Right forelimb (tissue), 1 donor: ENCODE results near the gene GATAD1.
"Not testable (repeated sequence)": the region's sequence is repeated elsewhere in the genome, so short reads cannot be mapped to it uniquely, and the experiment has no call there.

Source experiments
- DNase-seq: peaks from one replicate; pipeline ENCODE4 v3.0.0-alpha.2; 2018

GATAD1 gene, protein sequence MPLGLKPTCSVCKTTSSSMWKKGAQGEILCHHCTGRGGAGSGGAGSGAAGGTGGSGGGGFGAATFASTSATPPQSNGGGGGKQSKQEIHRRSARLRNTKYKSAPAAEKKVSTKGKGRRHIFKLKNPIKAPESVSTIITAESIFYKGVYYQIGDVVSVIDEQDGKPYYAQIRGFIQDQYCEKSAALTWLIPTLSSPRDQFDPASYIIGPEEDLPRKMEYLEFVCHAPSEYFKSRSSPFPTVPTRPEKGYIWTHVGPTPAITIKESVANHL

DNA sequence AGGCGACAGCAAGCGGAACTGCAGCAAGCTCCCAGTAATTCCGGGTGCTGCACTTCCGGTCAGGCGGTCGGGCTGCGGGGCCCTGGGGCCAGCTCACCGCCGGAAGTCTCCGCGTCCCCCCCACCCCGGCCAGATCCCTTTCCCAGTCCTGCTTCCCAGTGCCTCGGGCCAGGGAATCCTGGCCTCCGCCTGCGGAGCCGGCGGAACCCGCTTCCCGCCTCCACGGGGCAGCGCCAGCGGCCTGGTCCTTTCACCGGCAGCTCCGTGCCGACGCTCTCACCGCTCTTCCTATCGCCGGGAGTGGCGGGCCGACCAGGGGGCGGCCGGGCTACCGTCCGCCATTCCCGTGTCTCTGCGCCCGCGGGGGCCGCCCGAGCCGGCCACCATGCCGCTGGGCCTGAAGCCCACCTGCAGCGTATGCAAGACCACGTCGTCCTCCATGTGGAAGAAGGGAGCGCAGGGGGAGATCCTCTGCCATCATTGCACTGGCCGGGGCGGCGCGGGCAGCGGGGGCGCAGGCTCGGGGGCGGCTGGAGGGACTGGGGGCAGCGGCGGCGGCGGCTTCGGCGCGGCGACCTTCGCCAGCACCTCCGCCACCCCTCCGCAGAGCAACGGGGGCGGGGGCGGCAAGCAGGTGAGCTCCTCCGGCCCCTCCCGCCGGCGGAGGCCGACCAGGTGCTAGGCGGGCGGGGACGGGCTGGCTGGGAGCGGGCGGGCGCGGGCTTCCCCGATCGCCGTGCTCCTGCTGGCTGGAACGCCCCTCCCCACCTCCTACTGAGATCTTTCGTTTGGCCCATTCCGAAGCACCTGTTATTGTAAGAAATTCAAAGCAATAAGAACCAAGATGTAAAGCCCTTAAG lies at the start of gene GATAD1:
Gene GATAD1, plus strand, starts transcription at position 138 of the 860 bp plus-strand sequence. Its CDS starts 248 bp downstream, at position 386.
- DNase-seq: peak; percentile 95

DNA sequence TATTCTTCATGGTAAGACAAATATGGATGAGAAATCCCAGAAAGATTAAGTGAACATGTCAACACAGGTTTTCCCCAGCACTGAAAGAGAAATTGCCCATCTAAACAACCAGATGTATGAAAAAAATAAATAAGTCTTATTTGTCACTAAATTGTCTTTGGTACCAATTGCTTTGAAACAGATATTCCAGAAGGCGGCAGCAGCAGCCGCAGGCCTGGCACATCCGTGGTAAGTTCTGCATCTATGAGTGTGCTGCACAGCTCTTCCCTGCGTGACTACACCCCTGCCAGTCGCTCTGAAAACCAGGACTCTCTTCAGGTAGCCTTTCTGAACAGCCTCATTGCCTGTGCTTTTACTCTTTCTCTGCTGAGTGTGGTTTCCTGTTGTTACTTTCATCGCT lies 49.7 kb upstream of the GATAD1 start:
- no peak for DNase-seq

DNA sequence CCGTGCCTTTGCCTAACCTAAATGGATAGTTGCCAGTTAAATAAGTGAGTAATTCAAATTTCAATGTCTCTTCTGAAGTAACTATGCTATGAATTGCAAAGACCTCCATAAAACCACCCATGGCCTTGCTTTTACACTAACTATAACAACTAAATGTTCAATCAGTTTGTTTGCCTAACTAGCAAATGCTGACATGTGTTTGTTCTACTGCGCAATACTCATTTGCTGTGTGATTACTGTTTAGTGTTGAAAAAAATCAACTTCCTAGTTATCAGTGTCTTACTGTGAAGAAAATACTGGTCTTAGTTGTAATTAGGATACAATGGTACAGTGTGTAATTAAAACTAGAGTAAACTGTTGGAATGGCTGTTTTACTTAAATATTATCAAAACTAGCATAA lies 47.3 kb upstream of the GATAD1 start:
- no peak for DNase-seq

DNA sequence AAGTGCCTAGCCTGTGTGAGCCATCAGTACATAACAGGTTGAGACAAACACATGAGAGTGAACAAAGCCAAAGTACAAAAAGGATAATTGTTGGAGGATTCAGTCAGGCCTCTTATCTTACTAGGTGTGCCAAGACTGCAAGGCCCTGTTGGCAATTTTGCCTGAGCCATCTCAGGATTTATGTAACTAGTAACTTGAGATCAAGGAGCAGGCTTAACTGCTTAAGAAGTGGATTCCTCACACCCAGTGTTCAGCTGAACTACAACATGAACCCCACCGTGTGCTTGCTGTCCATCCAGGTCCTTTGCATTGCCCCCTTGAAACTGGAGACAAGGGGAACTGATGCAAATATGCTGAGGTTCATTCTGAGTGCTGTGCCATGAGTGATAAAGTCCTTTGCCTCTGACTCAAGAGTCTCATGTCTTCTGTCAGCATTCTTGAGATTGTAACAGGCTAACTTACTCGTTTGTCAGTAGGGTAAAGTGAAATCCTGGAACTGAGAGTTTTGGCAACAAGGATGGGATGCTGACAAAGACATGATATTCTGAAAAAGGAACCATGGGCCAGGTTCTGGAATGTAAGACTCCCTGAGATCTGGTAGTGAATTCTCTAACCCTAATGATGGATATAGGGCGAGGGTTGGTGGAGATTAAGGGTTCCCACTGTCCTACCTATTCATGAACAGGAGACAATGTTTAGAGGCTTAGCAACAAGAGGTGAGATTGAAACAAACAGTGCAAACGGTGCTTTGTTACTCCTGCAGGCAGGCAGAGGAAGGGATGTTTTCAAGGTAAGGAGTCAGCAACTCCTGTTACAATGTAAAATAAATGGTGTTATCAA lies 44.1 kb upstream of the GATAD1 start:
- DNase-seq: no peak

DNA sequence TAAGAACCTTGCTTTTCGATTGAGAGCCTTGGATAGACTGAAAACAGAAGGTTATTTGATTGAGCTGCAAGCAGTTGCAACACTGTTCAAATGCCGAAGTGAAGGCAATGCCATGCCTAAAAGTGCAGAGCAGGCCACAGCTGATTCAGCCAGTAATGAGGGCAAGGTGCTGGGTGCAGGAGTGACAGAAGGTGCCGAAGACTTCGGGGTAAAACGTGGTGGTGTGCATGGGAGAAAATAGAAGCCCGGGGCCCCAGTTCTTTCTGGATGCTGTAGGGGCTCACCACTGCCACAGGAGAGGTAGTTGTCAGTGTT lies 43.6 kb upstream of the GATAD1 start:
- no peak for DNase-seq

DNA sequence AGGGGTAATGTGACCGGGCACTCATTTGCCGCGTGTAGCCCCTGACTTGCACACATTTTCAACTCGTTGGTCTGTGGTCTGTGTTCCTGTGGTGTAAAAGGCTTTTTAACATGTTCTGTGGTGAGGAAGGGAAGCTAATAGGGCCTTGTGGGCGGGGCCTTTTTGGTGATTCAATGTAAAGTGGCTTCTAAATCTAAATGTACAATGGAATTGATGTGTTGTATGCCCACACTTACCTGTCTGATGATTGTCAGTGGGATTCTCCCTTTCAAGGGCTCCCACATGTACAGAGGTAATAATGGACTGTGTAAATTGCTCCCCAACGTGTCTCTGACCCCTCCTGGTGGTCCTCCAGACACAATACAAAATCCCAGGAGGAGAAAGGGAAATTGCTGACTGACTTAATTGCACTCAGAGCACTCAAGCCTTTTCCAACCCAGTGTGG lies 43.1 kb upstream of the GATAD1 start:
- no peak for DNase-seq

DNA sequence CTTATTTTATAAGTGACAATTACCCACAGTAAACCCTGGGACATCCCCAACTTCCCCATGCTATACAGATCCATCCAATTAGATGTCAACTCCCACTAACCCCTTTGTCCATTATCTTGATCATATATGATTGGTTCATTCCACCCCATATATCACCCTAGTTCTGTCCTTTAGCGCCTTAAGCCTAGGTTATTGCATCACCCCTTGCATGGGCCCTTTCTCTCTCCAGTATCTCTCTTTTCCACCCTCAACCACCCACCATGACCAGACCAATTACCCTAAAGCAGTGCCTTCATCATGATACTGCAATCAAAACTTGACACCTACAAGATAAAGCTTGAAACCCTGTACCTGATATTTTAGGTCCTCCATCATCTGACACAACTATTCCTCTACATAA lies 37.9 kb upstream of the GATAD1 start:
- DNase-seq: no peak

DNA sequence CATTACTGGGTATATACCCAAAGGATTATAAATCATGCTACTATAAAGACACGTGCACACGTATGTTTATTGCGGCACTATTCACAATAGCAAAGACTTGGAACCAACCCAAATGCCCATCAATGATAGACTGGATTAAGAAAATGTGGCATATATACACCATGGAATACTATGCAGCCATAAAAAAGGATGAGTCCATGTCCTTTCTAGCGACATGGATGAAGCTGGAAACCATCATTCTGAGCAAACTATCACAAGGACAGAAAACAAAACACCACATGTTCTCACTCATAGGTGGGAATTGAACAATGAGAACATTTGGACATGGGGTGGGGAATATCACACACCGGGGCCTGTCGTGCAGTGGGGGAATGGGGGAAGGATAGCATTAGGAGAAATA lies 37.1 kb upstream of the GATAD1 start:
- DNase-seq: not testable (repeated sequence)

DNA sequence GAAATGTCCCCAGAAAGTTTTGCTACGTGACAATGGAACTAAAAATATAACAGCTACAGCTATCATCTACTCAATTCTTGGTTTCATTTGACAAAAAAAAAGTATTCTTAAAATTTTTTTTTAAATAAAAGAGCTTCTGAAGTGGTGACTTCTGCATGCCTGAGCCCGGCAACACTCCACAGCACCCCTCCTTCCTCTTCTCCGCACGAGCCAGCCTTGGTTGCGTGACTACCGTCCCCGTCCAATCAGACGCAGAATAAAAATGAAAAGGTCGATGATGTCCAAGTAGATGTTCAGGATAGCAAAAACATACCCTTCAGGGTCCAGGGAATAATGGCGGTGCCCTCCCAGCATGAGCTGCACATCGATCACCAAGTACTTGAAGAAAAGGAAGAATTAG lies 34.5 kb upstream of the GATAD1 start:
- no peak for DNase-seq

DNA sequence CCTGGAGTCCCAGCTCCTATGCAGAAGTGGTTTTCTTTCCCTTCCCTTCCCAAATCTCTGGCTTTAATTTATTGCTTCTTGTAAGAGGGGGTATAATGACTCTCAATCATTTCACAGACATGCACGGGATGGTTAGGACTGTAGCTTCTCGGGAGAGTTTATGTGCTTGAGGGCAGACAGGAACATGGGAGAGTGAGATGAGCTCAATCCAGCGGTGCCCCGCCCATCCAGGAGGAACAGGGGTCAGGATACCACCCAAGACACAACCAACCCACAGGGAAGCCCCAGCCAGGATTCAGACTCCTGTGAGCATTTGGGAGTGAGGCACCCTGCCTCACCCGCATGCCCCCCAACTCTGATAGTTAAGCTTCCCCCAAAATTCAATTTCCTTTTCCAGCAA lies 33.7 kb upstream of the GATAD1 start:
- DNase-seq: no peak

DNA sequence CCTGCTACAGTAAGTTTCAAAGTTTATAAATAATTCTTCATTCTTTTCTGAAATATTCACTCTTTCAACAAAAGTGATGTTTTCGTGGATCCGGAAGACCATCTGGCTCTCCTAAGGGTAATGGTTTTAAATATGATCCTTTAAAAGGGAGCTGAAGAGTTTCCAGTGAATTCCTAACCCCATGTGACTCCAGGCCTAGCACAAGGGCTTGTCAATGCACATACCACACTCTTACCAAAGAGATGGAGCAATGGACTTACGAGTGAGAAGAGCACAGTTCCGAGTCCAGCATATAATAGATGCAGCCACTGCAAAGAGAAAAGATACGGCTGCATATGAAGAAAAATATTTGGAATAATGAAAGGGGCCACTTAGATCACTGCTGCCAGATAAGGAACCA lies 32.1 kb upstream of the GATAD1 start:
- no peak for DNase-seq

DNA sequence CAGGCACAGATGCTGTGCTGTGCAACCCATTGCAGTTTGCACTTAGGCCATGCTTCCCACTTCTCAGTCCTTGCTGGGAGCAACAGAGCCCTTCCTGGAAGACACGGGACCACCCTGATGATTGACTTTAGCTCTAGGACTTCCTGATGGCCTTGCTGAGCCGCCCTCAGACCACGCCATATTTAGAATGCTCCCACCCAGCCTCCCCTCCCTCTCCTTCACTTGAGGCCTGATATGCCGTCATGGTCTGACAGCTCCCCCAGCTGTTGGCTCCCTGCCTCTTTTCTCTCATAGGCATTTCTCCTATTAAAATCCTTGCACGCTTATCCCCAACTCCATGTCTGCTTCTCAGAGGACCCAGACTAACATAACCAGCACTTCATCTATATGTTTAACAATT lies 29.4 kb upstream of the GATAD1 start:
- no peak for DNase-seq

DNA sequence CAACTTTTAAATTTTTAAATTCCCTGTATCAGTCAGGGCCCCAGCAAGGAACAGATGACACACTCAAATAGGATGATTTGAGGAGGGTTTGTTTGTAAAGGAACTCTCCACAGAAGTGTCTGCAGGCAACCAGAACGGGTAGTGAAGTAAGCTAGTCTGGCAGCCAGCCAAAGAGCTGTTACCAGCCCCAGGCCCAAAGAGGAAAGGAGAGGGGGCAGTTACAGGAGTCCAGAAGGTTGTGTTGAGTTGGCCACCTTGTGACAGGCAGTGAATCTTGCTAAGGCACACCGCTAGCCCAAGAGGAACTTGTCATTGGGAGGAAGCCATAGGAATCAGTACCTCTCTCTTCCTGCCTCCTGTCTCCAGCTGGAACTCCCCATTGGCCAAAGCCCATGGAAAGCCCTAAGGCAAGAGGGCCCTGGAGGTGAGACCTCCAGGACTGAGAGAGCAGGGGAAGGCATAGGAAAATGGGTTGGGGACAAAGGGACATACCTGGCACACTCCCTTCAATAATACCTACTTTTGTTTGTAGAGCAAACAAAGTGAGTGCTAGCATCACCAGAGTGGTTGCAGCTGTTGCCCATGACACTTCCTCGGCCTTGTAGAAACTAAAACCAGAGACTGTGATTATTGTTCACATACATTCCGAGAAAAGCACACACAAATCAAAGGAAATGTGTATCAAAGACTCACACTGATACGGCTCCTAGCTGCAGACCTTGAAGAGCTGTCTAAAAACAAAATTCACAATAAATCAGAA lies 25.4 kb upstream of the GATAD1 start:
- DNase-seq: no peak

DNA sequence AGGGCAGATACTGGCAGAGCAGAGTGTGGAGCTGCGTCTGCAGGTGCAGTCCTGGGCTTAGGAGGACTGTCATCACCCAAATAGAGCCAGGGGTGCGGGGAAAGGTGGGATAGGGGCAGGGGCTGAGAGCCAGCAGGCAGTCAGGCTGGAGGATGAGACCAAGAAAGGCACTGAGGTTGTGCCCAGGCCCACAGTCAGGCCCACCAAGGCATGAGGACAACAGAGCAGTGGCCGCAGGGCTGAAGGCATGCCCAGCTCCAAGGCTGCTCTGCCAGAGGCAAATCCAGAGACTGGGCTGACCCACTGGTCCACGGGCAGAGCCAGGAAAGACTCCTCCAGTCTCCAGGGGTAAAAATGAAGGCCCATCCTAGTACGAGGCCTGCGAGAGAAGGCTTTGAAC lies 24.4 kb upstream of the GATAD1 start:
- no peak for DNase-seq

DNA sequence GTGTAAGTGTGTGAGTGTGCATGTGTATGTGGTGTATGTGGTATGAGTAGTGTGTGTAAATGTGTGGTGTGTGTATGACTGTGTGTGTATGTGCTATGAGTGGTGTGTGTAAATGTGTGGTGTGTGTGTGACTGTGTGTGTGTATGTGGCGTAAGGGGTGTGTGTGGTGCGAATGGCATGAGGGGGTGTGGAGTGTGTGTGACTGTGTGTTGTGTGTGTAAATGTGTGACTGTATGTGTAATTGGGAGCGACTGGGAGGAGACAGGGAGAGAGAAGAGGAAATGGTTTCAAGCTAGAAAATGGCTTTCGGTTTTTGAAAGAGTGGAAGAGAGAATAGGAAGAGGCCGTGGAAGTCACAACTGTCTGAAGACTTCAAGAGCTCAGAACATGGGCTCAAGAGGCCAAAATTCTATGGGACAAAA lies 23.6 kb upstream of the GATAD1 start:
- DNase-seq: no peak

DNA sequence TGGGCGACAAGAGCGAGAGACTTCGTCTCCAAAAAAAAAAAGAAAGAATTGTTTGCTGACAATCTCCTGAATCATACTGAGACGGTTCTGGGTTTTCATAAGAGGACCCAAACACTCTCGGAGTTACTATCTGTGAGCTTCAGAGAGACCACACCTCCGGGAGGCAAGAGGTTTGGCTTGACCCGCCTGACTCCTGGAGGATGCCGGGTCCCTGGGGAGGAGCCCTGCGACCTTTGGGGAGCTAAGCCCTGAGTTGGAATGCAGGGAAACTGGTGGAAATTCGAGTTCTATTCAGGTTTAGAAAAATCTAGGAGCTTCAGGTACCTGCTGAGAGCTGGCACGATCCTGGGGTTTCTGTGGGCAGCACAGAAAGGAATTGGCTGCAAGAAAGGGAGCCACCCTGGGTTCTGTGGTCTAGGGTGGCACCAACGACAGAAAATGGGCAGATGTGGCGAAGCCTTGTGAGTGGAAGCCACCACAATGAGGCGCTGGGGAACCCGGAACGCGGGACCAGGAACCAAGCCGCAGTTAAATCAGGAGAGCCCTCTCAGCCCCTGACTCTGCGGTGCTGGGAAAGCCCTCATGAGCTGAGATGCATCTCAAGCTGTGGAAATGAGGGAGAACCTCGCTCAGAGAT lies 21.9 kb upstream of the GATAD1 start:
- DNase-seq: no peak

DNA sequence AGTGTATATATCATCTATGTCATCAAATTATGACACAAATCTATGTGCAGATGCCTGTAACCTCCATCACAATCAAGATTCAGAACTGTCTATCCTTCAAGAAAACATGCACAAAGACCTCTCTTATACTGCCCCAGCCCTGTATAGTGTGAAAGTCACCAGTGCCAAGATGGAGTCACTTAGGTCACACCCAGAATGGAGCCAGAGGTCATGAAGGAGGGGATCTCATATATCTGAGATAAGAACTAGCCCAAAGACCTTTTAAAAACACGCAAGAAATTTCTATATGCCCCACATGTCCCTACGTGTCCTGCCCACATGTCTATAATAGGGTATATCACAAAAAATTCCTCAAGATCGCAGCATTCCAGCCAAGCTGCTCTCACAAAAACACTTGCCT lies 20.1 kb upstream of the GATAD1 start:
- DNase-seq: no peak

DNA sequence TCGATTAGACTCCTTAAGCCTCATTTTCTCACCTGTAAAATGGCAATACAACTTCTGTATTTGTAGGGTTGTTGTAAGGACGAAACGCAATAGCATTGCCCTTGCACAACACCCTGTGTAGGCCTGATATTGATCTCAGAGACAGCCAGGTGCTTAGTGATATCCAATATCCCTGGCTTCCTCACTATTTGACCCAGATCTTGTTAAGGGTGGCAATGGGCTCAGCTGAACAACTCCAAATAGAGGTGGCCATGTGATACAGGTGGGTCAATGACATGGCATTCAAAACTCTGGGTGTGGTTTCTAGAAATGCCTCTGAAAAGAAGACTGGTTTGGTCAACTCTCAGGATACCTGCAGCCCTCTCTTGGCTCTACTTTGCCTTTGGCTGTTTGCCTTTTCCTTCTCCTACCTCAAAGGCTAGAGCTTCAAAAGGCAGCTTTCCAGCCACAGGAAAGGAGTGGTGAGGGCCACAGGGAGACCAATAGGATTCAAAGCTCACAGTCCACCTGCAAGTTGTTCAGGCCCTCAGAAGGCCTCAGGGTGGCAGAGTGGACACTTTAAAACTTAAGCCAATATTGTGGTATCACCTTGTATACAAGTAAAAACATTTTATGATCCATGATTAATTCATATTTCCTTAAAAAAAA lies 14.9 kb upstream of the GATAD1 start:
- DNase-seq: no peak

DNA sequence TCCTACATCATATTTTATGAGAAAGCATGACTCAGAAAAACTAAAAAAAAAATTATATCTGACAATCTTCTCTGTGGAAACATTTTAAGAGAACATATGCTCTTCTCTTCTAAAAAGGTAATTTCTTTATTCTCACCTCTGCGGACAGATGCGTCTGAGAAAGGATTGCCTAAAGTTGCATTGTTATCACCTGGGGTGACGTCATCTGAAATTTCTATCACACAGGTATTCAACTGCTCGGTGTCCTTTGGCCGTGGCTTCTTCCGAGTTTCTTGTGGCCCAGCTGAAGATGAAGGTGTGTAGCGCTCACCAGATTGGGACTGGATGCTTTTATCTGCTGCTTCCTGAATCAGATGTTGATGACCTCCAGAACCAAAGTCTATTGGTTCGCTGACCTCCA lies 14.3 kb upstream of the GATAD1 start:
- no peak for DNase-seq

DNA sequence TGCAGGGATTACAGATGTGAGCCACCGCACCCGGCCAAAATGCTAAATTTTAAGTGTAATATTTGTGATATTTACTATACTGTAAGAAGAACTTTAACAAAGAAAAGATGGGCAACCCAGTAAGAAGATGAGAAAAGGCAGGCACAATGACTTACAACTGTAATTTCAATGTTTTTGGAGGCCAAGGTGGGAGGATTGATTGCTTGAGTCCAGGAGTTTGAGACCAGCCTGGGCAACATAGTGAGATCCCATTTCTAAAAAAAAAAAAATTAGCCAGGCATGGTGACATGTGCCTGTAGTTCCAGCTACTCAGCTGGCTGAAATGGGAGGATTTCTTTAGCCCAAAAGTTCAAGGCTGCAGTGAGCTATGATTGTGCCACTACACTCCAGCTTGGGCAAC lies 11.7 kb upstream of the GATAD1 start:
- no peak for DNase-seq

DNA sequence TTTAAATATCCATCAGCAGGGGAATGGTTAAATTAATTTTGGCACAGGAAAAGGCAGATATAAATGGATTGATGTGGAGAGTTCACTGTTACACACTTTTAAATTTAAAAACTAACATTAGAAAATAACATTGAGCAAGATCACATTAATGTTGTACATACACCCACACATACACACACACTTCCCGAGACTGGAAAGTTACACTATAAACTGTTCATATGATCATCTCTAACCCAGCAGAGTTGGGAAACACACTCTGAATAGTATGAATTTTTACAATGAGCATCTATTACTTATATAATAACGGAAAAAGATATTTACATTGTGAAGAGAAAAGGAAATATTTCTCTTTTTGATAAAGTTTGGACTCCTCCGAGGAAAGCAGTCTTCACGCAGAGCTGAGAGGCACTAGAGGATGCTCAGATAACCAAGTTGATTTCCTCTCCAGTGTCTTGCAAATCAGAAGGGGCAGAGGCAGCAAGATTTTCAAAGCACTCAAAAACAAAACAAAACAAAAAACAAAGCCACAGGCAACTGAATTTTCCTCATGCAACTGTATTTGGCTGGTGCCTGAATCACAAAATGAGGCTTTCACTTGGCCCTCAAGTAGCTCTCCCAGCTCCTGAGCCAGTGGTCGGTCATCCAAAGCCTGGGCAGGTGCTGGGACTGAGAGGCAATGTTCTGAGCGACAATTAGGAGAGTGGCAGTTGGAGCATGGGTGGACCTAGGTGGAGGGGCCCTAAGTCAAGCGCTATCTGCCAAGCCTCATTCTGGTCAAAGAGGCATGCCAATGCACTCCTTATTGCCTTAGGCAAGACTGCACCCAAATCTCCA lies 10.5 kb upstream of the GATAD1 start:
- DNase-seq: no peak
